Upper lobe of left lung (tissue), 4 donors: ENCODE results near the gene L1CAM.

Source experiments
- CTCF ChIP-seq, 6 experiments: fragments of 450-650 bp in 4 of 6; fragments of 200-600 bp in 2 of 6; sonication (generic) in 2 of 6; IDR thresholded peaks; one replicate each; pipeline ENCODE4 v1.5.1; 2016 to 2019; ENCODE audit warnings: antibody characterized with exemption in 6 of 6
- EP300 ChIP-seq, 4 donors: sonication (generic); formaldehyde crosslinking; IDR thresholded peaks; one replicate each; pipeline ENCODE4 v1.5.1; 2017; ENCODE audit warnings: antibody characterized with exemption in 4 of 4, control low read depth in 2 of 4
- POLR2A ChIP-seq, 4 donors: fragments of 450-650 bp; IDR thresholded peaks; one replicate each; pipeline ENCODE4 v1.5.1; 2016 to 2017; ENCODE audit warnings: antibody characterized with exemption in 4 of 4, mild to moderate bottlenecking in 2 of 4

- TF ChIP-seq EP300 (IDR thresholded peaks at IDR 0.05) (no peak), CTCF (IDR thresholded peaks at IDR 0.05) (no peak), POLR2A (IDR thresholded peaks at IDR 0.05) (no peak)
These were observed 22.4 kb upstream of the L1CAM start for GRCh38 chrX:153908219-153908860.
